PC-9 (cell line): ENCODE measurements around the gene ACYP1. TPM values are rescaled to one million over a fixed set of nuclear protein-coding genes. Genes with fewer than 3 reads are reported as not detected.

ENCODE experiments used
- BruUV-seq: library from RNA; stranded (reverse); fragments of 400-500 nt; replicated peaks from 2 replicates; lab custom pipeline; 2021; lab: Mats Ljungman, UMichigan
- CTCF ChIA-PET: fragments of 300-600 bp; sonication (Branson Sonifier 250); formaldehyde crosslinking; loops from one replicate; lab custom pipeline; 2022; ENCODE audit warnings: antibody characterized with exemption; lab: Charles Lee
- POLR2A ChIA-PET: fragments of 300-600 bp; sonication (Branson Sonifier 250); formaldehyde crosslinking; loops from one replicate; lab custom pipeline; 2022; ENCODE audit warnings: antibody characterized with exemption; ENCODE audit not compliant: unreplicated experiment; lab: Charles Lee
- DNase-seq, 2 experiments: peaks; one replicate each; pipeline versions ENCODE4 v3.0.0 to v3.0.0-alpha.2; 2015 to 2022; ENCODE audit warnings: mixed read lengths in 1 of 2
- H2AFZ ChIP-seq: fragments of 200-600 bp; sonication (generic); 2 replicates; pipeline ENCODE4 v1.8.1; 2017; ENCODE audit warnings: antibody characterized with exemption
- H3F3A ChIP-seq: fragments of 200-600 bp; sonication (generic); 2 replicates; pipeline ENCODE4 v1.8.1; 2017; ENCODE audit warnings: antibody characterized with exemption, mild to moderate bottlenecking, low read depth; ENCODE audit not compliant: insufficient read depth
- H3K27ac ChIP-seq: fragments of 200-600 bp; sonication (generic); 2 replicates; pipeline ENCODE4 v1.6.1; 2016; ENCODE audit warnings: mixed run types
- H3K27me3 ChIP-seq: fragments of 200-600 bp; sonication (generic); 2 replicates; pipeline ENCODE4 v1.6.1; 2016; ENCODE audit warnings: low read depth, mixed run types; ENCODE audit not compliant: insufficient read depth
- H3K36me3 ChIP-seq: fragments of 200-600 bp; sonication (generic); 2 replicates; pipeline ENCODE4 v1.6.1; 2016; ENCODE audit warnings: low read depth, mixed run types
- H3K4me1 ChIP-seq: fragments of 200-600 bp; sonication (generic); replicated peaks from 2 replicates; pipeline ENCODE4 v1.6.1; 2016; ENCODE audit warnings: mixed run types; ENCODE audit not compliant: insufficient read depth
- H3K4me2 ChIP-seq: fragments of 200-600 bp; sonication (generic); 2 replicates; pipeline ENCODE4 v1.6.1; 2017; ENCODE audit warnings: mixed run types
- H3K4me3 ChIP-seq: fragments of 200-600 bp; sonication (generic); 2 replicates; pipeline ENCODE4 v1.6.1; 2016; ENCODE audit warnings: mixed run types
- H3K79me2 ChIP-seq: fragments of 200-600 bp; sonication (generic); 2 replicates; pipeline ENCODE4 v1.6.1; 2017; ENCODE audit warnings: low read depth, mixed run types
- H3K9me2 ChIP-seq: fragments of 200-600 bp; sonication (generic); 2 replicates; pipeline ENCODE4 v1.8.1; 2017; ENCODE audit warnings: mild to moderate bottlenecking; ENCODE audit not compliant: insufficient read depth
- H3K9me3 ChIP-seq: fragments of 200-600 bp; sonication (generic); 2 replicates; pipeline ENCODE4 v1.8.1; 2016; ENCODE audit warnings: low read depth; ENCODE audit not compliant: insufficient read depth
- H4K20me1 ChIP-seq: fragments of 200-600 bp; sonication (generic); 2 replicates; pipeline ENCODE4 v1.8.1; 2017; ENCODE audit not compliant: insufficient read depth
- EZH2 ChIP-seq: fragments of 200-600 bp; sonication (generic); IDR thresholded peaks from 2 replicates; pipeline ENCODE4 v1.8.0; 2017; ENCODE audit warnings: antibody characterized with exemption, low read depth
- intact Hi-C: fragments of 100-400 bp; cut with micrococcal nuclease; formaldehyde crosslinking; loops from one replicate; pipeline ENCODE4 v1.10.0; 2022; ENCODE audit not compliant: unreplicated experiment
- total RNA-seq: library from RNA; stranded (reverse); gene quantifications from 2 replicates; pipeline ENCODE4 v1.2.3, GENCODE V29; 2021
- TF ChIP-seq, protein P1 (sequence below): fragments of 200-600 bp; sonication (generic); conservative IDR thresholded peaks from 2 replicates; pipeline ENCODE4 v1.6.1; 2017; ENCODE audit warnings: mixed run types, antibody characterized with exemption, mild to moderate bottlenecking, moderate library complexity

ACYP1 gene
- total RNA-seq, 1 experiment from 2014 or later, result 98.9 TPM

DNA sequence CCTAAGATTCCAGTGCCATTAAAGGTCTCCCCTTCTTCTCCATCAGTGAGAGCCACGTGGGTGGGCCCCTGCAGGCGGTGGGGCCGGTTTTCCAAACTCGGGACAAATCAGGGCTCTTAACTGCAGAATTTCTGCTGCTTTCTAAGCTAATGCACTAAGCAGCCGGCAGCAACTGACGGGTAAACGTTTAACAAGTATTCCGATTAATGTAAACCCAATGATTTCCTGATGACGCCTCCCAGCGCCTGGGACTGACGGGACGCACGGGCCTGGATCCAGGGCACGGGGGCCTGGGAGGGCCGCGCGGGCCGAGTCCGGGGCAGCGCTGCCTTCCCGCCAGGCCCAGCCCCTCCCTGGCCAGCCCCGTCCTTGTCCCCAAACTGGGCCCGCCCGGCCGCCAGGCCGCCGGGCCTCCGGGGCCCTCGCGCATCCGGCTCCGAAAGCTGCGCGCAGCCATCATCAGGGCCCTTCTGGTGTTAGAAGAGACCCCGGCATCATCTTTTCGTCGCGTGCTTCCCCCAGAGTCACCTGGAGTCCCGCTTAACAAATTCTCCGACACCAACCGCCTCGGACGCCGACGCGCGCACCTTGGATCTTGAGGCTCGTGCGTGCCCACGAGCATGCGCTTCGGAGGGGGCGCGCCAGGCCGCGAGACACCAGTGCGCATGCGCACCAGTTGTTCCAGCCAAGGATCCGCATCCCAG lies 12.8 kb downstream of the ACYP1 start, which contains the start of gene MLH3:
Gene MLH3, minus strand, starts transcription at position 616 of the 704 bp plus-strand sequence. CDS start 1,812 bp downstream, outside the sequence.
- H3K79me2 ChIP-seq, result peaks cover 25% of the 10 kb centered on the region
- BruUV-seq, result TSS peak; percentile 63
- no peaks in the 10 kb centered on the region for H3K9me3 ChIP-seq
- no peaks in the 10 kb centered on the region for H3K27me3 ChIP-seq
- H3K9me2 ChIP-seq, result no peaks in the 10 kb centered on the region
- peak; percentile 79 to 93 for DNase-seq
- TF ChIP-seq EZH2, result no peak
- TF ChIP-seq, protein P1, sequence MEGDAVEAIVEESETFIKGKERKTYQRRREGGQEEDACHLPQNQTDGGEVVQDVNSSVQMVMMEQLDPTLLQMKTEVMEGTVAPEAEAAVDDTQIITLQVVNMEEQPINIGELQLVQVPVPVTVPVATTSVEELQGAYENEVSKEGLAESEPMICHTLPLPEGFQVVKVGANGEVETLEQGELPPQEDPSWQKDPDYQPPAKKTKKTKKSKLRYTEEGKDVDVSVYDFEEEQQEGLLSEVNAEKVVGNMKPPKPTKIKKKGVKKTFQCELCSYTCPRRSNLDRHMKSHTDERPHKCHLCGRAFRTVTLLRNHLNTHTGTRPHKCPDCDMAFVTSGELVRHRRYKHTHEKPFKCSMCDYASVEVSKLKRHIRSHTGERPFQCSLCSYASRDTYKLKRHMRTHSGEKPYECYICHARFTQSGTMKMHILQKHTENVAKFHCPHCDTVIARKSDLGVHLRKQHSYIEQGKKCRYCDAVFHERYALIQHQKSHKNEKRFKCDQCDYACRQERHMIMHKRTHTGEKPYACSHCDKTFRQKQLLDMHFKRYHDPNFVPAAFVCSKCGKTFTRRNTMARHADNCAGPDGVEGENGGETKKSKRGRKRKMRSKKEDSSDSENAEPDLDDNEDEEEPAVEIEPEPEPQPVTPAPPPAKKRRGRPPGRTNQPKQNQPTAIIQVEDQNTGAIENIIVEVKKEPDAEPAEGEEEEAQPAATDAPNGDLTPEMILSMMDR, result 0 out of 2 replicates have a peak, but pooled peaks have one; percentile 5
- H2AFZ ChIP-seq, result peak within 1 kb of the TSS; percentile 94
- peaks cover 15% of the 10 kb centered on the region for H3K4me1 ChIP-seq
- H4K20me1 ChIP-seq, result no peaks in the 10 kb centered on the region
- CTCF ChIA-PET, result interaction anchor here (0.5 to 1.2 kb wide), 2 partner anchors 15 to 37 kb away, joined by 3 to 4 read pairs; no protein-coding TSS in a partner anchor
- intact Hi-C loops, result loop anchor here (2.0 kb wide), 2 partner anchors 18 to 48 kb away; partner anchors contain the start of genes EIF2B2 and ZC2HC1C
- H3K4me2 ChIP-seq, result peak within 1 kb of the TSS; percentile 81
- H3K36me3 ChIP-seq, result peaks cover 18% of the 10 kb centered on the region
- POLR2A ChIA-PET, result interaction anchor here (0.7 kb wide), 1 partner anchor 551 kb away, joined by 3 read pairs; no protein-coding TSS in a partner anchor
- H3F3A ChIP-seq, result peaks cover 40% of the 10 kb centered on the region
- peak within 1 kb of the TSS; percentile 82 for H3K4me3 ChIP-seq
- peak within 1 kb of the TSS; percentile 61 for H3K27ac ChIP-seq

DNA sequence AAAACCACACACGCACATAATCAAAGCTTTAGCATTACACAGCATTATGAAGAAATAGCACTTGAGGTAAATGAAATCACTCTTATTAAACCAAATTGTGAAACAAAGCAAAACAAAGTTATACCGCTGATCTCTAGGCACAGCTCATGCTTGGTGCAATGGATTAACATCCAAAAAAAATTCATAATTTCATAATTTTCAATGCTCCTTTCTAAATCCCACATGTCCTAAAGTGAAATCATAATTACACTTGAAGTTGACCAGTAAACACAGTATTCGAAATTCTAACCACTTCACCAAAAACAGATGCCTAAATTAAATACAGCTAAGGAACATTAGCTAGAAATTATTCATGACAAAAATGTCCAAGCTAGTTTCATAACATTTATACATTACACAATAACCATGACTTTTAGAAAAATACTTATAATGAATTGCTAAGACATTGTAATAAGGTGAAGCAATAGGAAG lies 14.1 kb downstream of the ACYP1 start:
- no peaks in the 10 kb centered on the region for H4K20me1 ChIP-seq
- BruUV-seq, result no TSS peak
- peak overlapping the region; percentile 82 for H3K4me3 ChIP-seq
- POLR2A ChIA-PET, result interaction anchor here (0.6 to 0.7 kb wide), 2 partner anchors 30 to 74 kb away, joined by 3 to 9 read pairs; no protein-coding TSS in a partner anchor
- H3K9me3 ChIP-seq, result no peaks in the 10 kb centered on the region
- H3K36me3 ChIP-seq, result peaks cover 18% of the 10 kb centered on the region
- H3K4me1 ChIP-seq, result peaks cover 19% of the 10 kb centered on the region
- no peaks in the 10 kb centered on the region for H3K27me3 ChIP-seq
- peaks cover 27% of the 10 kb centered on the region for H3K79me2 ChIP-seq
- no peaks in the 10 kb centered on the region for H3K9me2 ChIP-seq
- intact Hi-C loops, result loop anchor here (2.0 kb wide), 2 partner anchors 19 to 47 kb away; partner anchors contain the start of genes EIF2B2 and ZC2HC1C
- peak overlapping the region; percentile 81 for H3K4me2 ChIP-seq
- H3F3A ChIP-seq, result peaks cover 35% of the 10 kb centered on the region
- peak in 1 of 2 experiments; percentile 34 for DNase-seq
- H3K27ac ChIP-seq, result no peak overlapping the region
- CTCF ChIA-PET, result interaction anchor here (0.7 to 1.0 kb wide), 3 partner anchors 35 to 189 kb away, joined by 3 to 5 read pairs (median 3); partner anchors contain the start of gene RPS6KL1
- H2AFZ ChIP-seq, result no peak overlapping the region
- TF ChIP-seq, protein P1, result no peak
- no peak for TF ChIP-seq EZH2

DNA sequence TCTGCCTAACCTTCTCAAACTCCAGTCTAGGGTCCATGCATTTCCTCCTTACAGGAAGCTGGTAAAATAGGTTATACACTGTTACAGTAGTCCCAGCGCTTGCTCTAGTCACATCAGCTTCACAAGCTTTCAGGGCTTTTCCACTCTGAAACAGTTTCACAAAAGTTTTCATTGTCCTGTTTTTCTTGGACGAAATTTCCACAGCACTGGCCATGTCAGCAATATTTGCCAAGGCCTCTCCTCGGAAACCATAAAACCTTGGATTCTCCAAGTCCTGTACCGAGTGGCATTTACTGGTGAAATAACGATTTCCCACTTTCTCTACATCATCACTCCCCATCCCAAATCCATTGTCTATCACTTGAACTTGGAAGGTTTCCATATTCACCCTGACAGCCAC lies 14.7 kb downstream of the ACYP1 start:
- Histone ChIP-seq H4K20me1 (no peaks in the 10 kb centered on the region), H3K36me3 (peaks cover 18% of the 10 kb centered on the region), H3K4me3 (no peak overlapping the region), H3K79me2 (peaks cover 29% of the 10 kb centered on the region), H3K9me2 (no peaks in the 10 kb centered on the region), H3K27ac (no peak overlapping the region), H3K9me3 (no peaks in the 10 kb centered on the region), H2AFZ (no peak overlapping the region), H3F3A (peaks cover 29% of the 10 kb centered on the region), H3K4me1 (peaks cover 25% of the 10 kb centered on the region), H3K4me2 (no peak overlapping the region), H3K27me3 (no peaks in the 10 kb centered on the region)
- DNase-seq, result peak in 1 of 2 experiments; percentile 34
- intact Hi-C loops, result no loop called here
- no TSS peak for BruUV-seq
- ChIA-PET CTCF (interaction anchor here (0.6 to 1.0 kb wide), 4 partner anchors 35 to 188 kb away, joined by 3 to 5 read pairs (median 3); partner anchors contain the start of gene RPS6KL1), POLR2A (interaction anchor here (0.6 to 0.7 kb wide), 4 partner anchors 13 to 74 kb away, joined by 3 to 9 read pairs (median 5); no protein-coding TSS in a partner anchor)
- TF ChIP-seq EZH2, result no peak
- TF ChIP-seq, protein P1, result no peak
